Liver (tissue), 3 donors: Measurements from ENCODE around the gene SLC66A2.

Experiments
- CTCF ChIP-seq: fragments of 150-350 bp; IDR thresholded peaks from 2 replicates; pipeline ENCODE4 v1.5.1; 2017; ENCODE audit warnings: improper control_type of control experiment, low read depth, low read length; ENCODE audit not compliant: missing input control
- HNF4G ChIP-seq: IDR thresholded peaks from 2 replicates; pipeline ENCODE4 v1.6.1; 2016; ENCODE audit warnings: antibody characterized with exemption
- SP1 ChIP-seq: IDR thresholded peaks from 2 replicates; pipeline ENCODE4 v1.6.1; 2018; ENCODE audit warnings: antibody characterized with exemption, mild to moderate bottlenecking
- YY1 ChIP-seq: IDR thresholded peaks from 2 replicates; pipeline ENCODE4 v1.6.1; 2016; ENCODE audit warnings: antibody characterized with exemption, mild to moderate bottlenecking
- TF ChIP-seq, protein P1 (sequence below): IDR thresholded peaks from 2 replicates; pipeline ENCODE4 v1.6.1; 2016; ENCODE audit warnings: antibody characterized with exemption
- TF ChIP-seq, protein P2 (sequence below): IDR thresholded peaks from 2 replicates; pipeline ENCODE4 v1.6.1; 2016; ENCODE audit warnings: antibody characterized with exemption
- TF ChIP-seq, protein P3 (sequence below): IDR thresholded peaks from 2 replicates; pipeline ENCODE4 v1.6.1; 2016; ENCODE audit warnings: antibody characterized with exemption, mild to moderate bottlenecking
- donor health status: healthy.
- donor health status: healthy.

- TF ChIP-seq, protein P1, sequence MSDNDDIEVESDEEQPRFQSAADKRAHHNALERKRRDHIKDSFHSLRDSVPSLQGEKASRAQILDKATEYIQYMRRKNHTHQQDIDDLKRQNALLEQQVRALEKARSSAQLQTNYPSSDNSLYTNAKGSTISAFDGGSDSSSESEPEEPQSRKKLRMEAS = no peak
- TF ChIP-seq CTCF = no peak
- TF ChIP-seq, protein P2, sequence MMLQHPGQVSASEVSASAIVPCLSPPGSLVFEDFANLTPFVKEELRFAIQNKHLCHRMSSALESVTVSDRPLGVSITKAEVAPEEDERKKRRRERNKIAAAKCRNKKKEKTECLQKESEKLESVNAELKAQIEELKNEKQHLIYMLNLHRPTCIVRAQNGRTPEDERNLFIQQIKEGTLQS = no peak
- no peak for TF ChIP-seq SP1
- TF ChIP-seq, protein P3, sequence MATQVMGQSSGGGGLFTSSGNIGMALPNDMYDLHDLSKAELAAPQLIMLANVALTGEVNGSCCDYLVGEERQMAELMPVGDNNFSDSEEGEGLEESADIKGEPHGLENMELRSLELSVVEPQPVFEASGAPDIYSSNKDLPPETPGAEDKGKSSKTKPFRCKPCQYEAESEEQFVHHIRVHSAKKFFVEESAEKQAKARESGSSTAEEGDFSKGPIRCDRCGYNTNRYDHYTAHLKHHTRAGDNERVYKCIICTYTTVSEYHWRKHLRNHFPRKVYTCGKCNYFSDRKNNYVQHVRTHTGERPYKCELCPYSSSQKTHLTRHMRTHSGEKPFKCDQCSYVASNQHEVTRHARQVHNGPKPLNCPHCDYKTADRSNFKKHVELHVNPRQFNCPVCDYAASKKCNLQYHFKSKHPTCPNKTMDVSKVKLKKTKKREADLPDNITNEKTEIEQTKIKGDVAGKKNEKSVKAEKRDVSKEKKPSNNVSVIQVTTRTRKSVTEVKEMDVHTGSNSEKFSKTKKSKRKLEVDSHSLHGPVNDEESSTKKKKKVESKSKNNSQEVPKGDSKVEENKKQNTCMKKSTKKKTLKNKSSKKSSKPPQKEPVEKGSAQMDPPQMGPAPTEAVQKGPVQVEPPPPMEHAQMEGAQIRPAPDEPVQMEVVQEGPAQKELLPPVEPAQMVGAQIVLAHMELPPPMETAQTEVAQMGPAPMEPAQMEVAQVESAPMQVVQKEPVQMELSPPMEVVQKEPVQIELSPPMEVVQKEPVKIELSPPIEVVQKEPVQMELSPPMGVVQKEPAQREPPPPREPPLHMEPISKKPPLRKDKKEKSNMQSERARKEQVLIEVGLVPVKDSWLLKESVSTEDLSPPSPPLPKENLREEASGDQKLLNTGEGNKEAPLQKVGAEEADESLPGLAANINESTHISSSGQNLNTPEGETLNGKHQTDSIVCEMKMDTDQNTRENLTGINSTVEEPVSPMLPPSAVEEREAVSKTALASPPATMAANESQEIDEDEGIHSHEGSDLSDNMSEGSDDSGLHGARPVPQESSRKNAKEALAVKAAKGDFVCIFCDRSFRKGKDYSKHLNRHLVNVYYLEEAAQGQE = no peak
- TF ChIP-seq YY1 = no peak
- no peak for TF ChIP-seq HNF4G
These were observed 88.9 kb downstream of the SLC66A2 start for GRCh38 chr18:79862562-79862961.
